ENCODE data around the gene MTMR10. TPM values are rescaled to one million over a fixed set of nuclear protein-coding genes. Genes with fewer than 3 reads are reported as not detected.

The MTMR10 gene
- polyA plus RNA-seq, 2 of the 4 experiments (the other 2 are of a cell fraction) = 11.9 to 23.1 TPM

- H3K9me3 ChIP-seq = no peaks in the 10 kb centered on the region
- 97% methylated on average over 4 of the region's 4 CpGs for WGBS (ENCODE audit: missing lambda C conversion rate)
- no peaks in the 10 kb centered on the region for H3K4me1 ChIP-seq
- H3K4me2 ChIP-seq = no peak overlapping the region
- TF ChIP-seq, protein P1, sequence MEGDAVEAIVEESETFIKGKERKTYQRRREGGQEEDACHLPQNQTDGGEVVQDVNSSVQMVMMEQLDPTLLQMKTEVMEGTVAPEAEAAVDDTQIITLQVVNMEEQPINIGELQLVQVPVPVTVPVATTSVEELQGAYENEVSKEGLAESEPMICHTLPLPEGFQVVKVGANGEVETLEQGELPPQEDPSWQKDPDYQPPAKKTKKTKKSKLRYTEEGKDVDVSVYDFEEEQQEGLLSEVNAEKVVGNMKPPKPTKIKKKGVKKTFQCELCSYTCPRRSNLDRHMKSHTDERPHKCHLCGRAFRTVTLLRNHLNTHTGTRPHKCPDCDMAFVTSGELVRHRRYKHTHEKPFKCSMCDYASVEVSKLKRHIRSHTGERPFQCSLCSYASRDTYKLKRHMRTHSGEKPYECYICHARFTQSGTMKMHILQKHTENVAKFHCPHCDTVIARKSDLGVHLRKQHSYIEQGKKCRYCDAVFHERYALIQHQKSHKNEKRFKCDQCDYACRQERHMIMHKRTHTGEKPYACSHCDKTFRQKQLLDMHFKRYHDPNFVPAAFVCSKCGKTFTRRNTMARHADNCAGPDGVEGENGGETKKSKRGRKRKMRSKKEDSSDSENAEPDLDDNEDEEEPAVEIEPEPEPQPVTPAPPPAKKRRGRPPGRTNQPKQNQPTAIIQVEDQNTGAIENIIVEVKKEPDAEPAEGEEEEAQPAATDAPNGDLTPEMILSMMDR (IDR thresholded peaks at IDR 0.05) = no peak
- no peak for TF ChIP-seq REST (IDR thresholded peaks at IDR 0.05)
- TF ChIP-seq CHD2 (IDR thresholded peaks at IDR 0.05; ENCODE audit: low read length, partially characterized antibody) = no peak
- TF ChIP-seq ZC3H11A (IDR thresholded peaks at IDR 0.05) = no peak
- no peak for TF ChIP-seq NFE2L2 (conservative IDR thresholded peaks at IDR 0.05; ENCODE audit: low read length)
- no peak for TF ChIP-seq NPAS2 (CRISPR knock-in tag; IDR thresholded peaks at IDR 0.05; ENCODE audit: borderline replicate concordance)
- TF ChIP-seq KDM1A (IDR thresholded peaks at IDR 0.05; ENCODE audit: low read depth) = no peak
- no peak for TF ChIP-seq ZSCAN20 (CRISPR knock-in tag; IDR thresholded peaks at IDR 0.05)
- no peak for TF ChIP-seq EHF (CRISPR knock-in tag; IDR thresholded peaks at IDR 0.05)
- TF ChIP-seq GATA3 (IDR thresholded peaks at IDR 0.05; ENCODE audit: borderline replicate concordance) = no peak
- TF ChIP-seq PHF8 (IDR thresholded peaks at IDR 0.05; ENCODE audit: borderline replicate concordance, low read depth) = no peak
- TF ChIP-seq SMC3 (IDR thresholded peaks at IDR 0.05) = no peak
- TF ChIP-seq, protein P2, sequence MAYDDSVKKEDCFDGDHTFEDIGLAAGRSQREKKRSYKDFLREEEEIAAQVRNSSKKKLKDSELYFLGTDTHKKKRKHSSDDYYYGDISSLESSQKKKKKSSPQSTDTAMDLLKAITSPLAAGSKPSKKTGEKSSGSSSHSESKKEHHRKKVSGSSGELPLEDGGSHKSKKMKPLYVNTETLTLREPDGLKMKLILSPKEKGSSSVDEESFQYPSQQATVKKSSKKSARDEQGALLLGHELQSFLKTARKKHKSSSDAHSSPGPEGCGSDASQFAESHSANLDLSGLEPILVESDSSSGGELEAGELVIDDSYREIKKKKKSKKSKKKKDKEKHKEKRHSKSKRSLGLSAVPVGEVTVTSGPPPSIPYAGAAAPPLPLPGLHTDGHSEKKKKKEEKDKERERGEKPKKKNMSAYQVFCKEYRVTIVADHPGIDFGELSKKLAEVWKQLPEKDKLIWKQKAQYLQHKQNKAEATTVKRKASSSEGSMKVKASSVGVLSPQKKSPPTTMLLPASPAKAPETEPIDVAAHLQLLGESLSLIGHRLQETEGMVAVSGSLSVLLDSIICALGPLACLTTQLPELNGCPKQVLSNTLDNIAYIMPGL (CRISPR knock-in tag; IDR thresholded peaks at IDR 0.05; ENCODE audit: borderline replicate concordance) = no peak
- TF ChIP-seq JUNB (IDR thresholded peaks at IDR 0.05) = no peak
- TF ChIP-seq CBX2 (IDR thresholded peaks at IDR 0.05; ENCODE audit: borderline replicate concordance, low read depth) = no peak
- TF ChIP-seq MAZ (IDR thresholded peaks at IDR 0.05; ENCODE audit: borderline replicate concordance, low read depth, low read length) = no peak
- no peak for TF ChIP-seq BHLHE40 (IDR thresholded peaks at IDR 0.05; ENCODE audit: low read depth, low read length)
- TF ChIP-seq HDAC2 (IDR thresholded peaks at IDR 0.05) = no peak
- TF ChIP-seq TFCP2L1 (CRISPR knock-in tag; IDR thresholded peaks at IDR 0.05) = no peak
- no peak for TF ChIP-seq NR3C1 (IDR thresholded peaks at IDR 0.05)
- ChIA-PET POLR2A (no interaction called here), CTCF (interaction anchor here (0.9 to 2.0 kb wide), 4 partner anchors 11 to 217 kb away, joined by 3 to 7 read pairs (median 4); no protein-coding TSS in a partner anchor)
- DNase-seq (ENCODE audit: low read depth in 1 of 2, low spot score in 1 of 2) (no peak), FAIRE-seq (no peak), ATAC-seq (no peak)
- H3K4me3 ChIP-seq = no peak overlapping the region
- no peak overlapping the region for H3K27ac ChIP-seq
Measured at GRCh38 chr15:30929982-30930381, 61.4 kb downstream of the MTMR10 start.

DNA sequence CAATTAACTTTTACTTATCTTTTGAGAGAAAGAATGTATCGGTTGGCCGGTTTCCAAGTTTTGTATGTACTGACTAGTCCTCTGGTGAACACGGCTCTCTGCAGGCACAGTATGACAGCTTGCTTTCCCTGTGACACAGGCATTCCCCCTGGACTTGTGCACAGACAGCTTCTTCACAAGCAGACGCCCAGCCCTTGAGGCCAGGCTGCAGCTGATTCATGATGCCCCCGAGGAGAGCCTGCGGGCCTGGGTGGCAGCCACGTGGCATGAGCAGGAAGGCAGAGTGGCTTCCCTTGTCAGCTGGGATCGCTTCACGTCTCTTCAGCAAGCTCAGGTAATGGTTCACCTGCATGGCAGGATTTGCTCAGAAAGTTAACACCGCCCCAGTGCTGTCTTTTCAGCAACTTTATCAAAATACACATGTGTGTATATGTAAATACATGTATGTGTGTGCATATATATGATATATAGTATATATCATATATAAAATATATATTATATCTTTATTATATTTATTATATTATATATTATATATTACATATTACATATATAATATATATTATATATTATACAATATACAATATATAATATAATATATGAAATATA is 62.3 kb downstream of the MTMR10 start:
- no peaks in the 10 kb centered on the region for H3K9me3 ChIP-seq
- DNase-seq (ENCODE audit: low read depth in 1 of 2, low spot score in 1 of 2) (no peak), FAIRE-seq (no peak), ATAC-seq (no peak)
- no peaks in the 10 kb centered on the region for H3K4me1 ChIP-seq
- POLR2A ChIA-PET = no interaction called here
- no peak overlapping the region for H3K4me2 ChIP-seq
- no peak overlapping the region for H3K27ac ChIP-seq
- H3K4me3 ChIP-seq = no peak overlapping the region
- WGBS (ENCODE audit: missing lambda C conversion rate) = 89% methylated on average over 10 of the region's 10 CpGs
- CTCF ChIA-PET = interaction anchor here (0.7 to 2.0 kb wide), 4 partner anchors 10 to 559 kb away, joined by 3 to 7 read pairs (median 4); partner anchors contain the start of gene MTMR10
- TF ChIP-seq EP300 (IDR thresholded peaks at IDR 0.05) (no peak), GATA3 (IDR thresholded peaks at IDR 0.05; ENCODE audit: borderline replicate concordance) (no peak), ELK1 (IDR thresholded peaks at IDR 0.05; ENCODE audit: low read depth, low read length) (no peak), PHF8 (IDR thresholded peaks at IDR 0.05; ENCODE audit: borderline replicate concordance, low read depth) (no peak), JUN (IDR thresholded peaks at IDR 0.05) (no peak), POLR2AphosphoS2 (conservative IDR thresholded peaks at IDR 0.05; ENCODE audit: low read length) (no peak), EHMT2 (IDR thresholded peaks at IDR 0.05; ENCODE audit: low read depth) (no peak), ATOH8 (CRISPR knock-in tag; IDR thresholded peaks at IDR 0.05; ENCODE audit: low read depth) (no peak), KDM1A (IDR thresholded peaks at IDR 0.05; ENCODE audit: low read depth) (no peak)
- TF ChIP-seq, protein P1 (IDR thresholded peaks at IDR 0.05) = no peak

Measured in A549 (cell line).